SK-N-MC (cell line): ENCODE results near the gene NEUROD2.

Experiments used
- EZH2 ChIP-seq: fragments of 200-600 bp; sonication (generic); IDR thresholded peaks from one replicate; pipeline ENCODE4 v1.6.1; 2017; ENCODE audit warnings: antibody characterized with exemption
- FOXP2 ChIP-seq: optimal IDR thresholded peaks from 2 replicates; pipeline ENCODE3; 2011; ENCODE audit warnings: mild to moderate bottlenecking, moderate library complexity; ENCODE audit not compliant: insufficient read depth; ENCODE audit errors: extremely low read length, control extremely low read depth
- POLR2AphosphoS5 ChIP-seq: IDR thresholded peaks from 2 replicates; pipeline ENCODE4 v1.6.1; 2012; ENCODE audit warnings: mild to moderate bottlenecking, low read depth, low read length, borderline replicate concordance

GRCh38 chr17:39556423-39556822 is 51.3 kb downstream of the NEUROD2 start:
- TF ChIP-seq POLR2AphosphoS5 (no peak), EZH2 (no peak), FOXP2 (no peak)
